ENCODE measurements around the gene MAPK1.
"Not testable (repeated sequence)": the region's sequence is repeated elsewhere in the genome, so short reads cannot be mapped to it uniquely, and the experiment has no call there.

DNA sequence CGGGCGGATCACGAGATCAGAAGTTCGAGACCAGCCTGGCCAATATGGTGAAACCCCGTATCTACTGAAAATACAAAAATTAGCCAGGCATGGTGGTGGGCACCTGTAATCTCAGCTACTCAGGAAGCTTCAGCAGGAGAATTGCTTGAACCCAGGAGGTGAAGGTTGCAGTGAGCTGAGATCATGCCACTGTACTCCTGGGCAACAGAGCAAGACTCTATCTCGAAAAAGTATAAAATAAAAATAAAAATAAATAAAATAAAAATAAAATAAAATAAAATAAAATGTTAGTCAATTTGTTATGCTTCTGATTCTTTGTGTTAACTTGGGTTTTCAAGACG lies 66.2 kb downstream of the MAPK1 start:
- TF ChIP-seq, protein P1, sequence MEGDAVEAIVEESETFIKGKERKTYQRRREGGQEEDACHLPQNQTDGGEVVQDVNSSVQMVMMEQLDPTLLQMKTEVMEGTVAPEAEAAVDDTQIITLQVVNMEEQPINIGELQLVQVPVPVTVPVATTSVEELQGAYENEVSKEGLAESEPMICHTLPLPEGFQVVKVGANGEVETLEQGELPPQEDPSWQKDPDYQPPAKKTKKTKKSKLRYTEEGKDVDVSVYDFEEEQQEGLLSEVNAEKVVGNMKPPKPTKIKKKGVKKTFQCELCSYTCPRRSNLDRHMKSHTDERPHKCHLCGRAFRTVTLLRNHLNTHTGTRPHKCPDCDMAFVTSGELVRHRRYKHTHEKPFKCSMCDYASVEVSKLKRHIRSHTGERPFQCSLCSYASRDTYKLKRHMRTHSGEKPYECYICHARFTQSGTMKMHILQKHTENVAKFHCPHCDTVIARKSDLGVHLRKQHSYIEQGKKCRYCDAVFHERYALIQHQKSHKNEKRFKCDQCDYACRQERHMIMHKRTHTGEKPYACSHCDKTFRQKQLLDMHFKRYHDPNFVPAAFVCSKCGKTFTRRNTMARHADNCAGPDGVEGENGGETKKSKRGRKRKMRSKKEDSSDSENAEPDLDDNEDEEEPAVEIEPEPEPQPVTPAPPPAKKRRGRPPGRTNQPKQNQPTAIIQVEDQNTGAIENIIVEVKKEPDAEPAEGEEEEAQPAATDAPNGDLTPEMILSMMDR (IDR thresholded peaks at IDR 0.05; ENCODE audit: insufficient read depth, low read depth, low read length): not testable (repeated sequence)
- not testable (repeated sequence) for TF ChIP-seq EZH2 (IDR thresholded peaks at IDR 0.05; ENCODE audit: insufficient read depth, low read length)
